ENCODE data around the gene PLXNA1.

GRCh38 chr3:126939338-126939718, 43.6 kb upstream of the PLXNA1 start:
- TF ChIP-seq CTCF (IDR thresholded peaks at IDR 0.05) (no peak), POLR2AphosphoS5 (IDR thresholded peaks at IDR 0.05) (no peak), POLR2A (IDR thresholded peaks at IDR 0.05) (no peak)

All from prostate gland (tissue), 2 donors.